DMS153 (cell line): ENCODE data around the gene SESTD1.

Experiments used
- DNase-seq: peaks from one replicate; lab custom pipeline; 2025; lab: John Stamatoyannopoulos, UW

Gene SESTD1, protein sequence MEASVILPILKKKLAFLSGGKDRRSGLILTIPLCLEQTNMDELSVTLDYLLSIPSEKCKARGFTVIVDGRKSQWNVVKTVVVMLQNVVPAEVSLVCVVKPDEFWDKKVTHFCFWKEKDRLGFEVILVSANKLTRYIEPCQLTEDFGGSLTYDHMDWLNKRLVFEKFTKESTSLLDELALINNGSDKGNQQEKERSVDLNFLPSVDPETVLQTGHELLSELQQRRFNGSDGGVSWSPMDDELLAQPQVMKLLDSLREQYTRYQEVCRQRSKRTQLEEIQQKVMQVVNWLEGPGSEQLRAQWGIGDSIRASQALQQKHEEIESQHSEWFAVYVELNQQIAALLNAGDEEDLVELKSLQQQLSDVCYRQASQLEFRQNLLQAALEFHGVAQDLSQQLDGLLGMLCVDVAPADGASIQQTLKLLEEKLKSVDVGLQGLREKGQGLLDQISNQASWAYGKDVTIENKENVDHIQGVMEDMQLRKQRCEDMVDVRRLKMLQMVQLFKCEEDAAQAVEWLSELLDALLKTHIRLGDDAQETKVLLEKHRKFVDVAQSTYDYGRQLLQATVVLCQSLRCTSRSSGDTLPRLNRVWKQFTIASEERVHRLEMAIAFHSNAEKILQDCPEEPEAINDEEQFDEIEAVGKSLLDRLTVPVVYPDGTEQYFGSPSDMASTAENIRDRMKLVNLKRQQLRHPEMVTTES

DNA sequence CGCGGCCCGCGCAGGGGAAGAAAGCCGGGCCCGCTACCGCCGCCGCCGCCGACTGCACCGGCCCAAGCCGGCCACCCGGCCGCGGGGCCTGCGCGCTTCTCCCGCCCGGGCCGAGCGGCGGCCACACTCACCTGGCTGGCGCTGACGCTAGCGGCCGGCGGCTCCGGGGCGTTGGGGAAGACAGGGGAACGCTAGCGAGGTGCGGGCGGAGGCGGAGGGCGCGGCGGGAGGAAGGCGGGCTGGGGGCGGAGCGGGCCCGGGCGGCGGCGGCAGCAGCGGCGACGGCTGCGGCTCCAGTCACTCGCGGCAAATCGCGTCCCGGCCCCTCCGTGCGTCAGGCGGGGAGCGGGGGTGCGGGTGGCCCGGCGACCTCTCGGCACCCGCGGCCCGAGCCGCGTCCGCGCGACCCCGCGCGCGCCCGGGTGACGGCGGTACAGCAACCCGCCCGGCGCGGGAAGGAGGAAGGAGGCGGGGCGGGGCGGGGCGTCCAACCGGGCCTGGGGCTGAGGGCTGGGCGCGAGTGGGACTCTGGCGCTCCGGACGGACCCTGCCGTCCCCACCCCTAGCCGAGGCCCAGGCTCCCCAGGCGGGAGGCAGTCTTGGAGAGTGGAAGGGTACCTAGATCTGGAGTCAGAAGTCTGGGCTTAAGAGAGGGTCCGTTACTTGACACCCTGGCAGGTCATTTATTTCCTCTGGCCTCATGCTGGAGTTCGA, at the start of gene SESTD1:
Gene SESTD1 (minus strand): TSS at position 465 of the 714 bp plus-strand sequence. CDS start 72,991 bp downstream, outside the sequence.
- no peak for DNase-seq

DNA sequence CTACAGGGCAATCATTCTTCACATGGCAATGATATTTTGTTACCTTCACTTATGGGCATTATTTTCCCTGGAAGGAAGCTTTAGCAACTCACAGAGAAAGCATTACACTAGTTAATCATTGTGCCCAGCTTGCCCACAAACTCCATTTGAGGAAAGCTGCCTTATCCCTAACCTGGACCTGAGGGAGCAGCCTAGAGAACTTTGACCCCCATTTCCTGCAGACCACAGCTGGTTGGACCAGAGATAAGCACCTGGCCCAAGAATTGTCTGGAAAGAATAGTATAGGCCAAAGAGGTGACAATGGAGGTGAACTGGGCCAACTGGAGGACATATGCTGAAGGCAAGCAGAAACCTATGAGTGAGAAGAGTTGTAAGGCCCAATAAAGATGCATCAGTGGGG, 48.4 kb upstream of the SESTD1 start:
- DNase-seq, result no peak

DNA sequence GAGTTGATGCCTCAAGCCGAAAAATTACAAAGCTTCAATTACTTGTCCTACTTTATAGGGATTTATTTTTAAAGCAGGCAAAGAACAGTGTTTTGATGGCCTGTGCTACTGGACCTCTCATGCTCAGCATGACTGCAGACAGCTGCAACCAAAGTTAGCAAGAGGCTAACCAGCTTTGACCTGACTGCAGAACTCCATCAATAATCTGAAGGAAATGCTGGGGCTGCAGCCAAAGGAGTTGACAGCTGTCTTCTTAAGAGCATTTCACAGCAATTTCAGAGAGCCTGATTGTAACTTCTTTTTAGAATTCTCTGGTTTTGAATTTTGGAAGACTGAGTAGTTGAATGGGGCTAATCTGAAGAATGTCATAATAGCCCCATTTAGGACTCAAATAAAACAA, 46.5 kb upstream of the SESTD1 start:
- DNase-seq, result no peak

DNA sequence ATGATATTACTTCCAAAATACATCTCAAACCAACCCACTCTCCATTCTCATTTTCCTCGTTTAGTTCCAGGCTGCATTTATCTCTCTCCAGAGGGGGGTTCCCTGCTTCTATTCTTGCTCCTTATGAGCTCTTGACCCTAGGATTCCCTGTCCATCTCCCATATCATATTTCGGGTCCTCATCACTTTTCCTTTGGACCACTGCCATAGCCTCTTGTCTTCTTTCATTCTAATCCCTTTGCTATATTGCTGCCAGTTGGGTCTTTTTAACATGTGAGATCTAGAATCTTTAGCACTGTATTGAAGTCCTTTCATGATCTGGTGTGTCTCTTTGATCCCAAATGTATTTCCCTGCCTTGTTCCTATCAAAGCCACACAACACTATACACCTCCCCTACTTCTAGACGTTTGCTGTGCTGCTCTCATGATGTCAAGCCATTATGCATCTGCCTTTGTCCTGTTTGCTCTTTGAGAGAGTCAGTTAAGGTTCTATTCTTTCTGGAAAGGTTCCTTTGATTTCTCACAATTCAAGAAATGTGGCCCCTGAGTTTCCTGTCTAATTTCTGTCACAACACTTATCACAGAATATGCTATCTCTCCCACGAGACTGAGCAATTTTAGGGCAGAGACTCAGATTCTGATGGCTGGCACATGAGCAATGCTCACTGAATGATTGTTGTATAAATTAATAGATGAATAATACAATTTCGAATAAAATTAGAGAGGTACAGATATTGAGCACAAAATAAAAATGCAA, 43.2 kb upstream of the SESTD1 start:
- no peak for DNase-seq

DNA sequence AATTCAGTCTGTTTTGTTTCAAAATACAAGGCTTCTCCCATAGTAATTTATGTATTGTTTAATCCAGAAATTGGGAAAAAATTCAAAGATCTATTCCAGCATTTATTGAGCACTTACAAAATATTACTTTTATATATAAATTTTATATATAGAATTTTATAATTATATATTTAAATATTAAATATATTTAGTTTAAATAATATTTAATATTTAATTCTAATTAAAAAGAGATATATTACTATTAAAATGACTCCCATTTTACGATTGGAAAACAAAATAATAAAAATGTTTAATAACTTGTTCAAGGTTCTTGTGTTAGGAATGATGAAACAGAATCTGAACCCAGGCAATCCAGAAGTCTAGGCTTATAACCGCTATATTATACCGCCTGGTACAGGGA, 40.5 kb upstream of the SESTD1 start:
- DNase-seq, result no peak

DNA sequence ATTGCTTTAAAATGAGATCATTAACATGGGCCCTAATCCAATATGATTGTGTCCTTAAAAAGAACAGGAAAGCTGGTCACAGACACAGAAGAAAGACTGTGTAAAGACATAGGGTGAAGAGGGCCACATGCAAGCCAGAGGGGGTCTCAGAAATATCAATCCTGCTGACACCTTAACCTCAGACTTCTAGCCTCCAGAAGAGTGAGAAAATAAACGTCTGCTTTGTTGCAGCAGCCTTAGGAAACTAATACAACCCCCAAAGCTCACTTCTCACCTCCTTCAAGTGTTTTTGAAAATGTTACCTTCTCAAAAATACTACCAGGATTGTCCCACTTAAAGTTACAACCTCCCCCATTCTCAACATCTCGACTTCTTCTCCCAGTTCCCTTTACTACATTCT, 39.8 kb upstream of the SESTD1 start:
- DNase-seq, result no peak

DNA sequence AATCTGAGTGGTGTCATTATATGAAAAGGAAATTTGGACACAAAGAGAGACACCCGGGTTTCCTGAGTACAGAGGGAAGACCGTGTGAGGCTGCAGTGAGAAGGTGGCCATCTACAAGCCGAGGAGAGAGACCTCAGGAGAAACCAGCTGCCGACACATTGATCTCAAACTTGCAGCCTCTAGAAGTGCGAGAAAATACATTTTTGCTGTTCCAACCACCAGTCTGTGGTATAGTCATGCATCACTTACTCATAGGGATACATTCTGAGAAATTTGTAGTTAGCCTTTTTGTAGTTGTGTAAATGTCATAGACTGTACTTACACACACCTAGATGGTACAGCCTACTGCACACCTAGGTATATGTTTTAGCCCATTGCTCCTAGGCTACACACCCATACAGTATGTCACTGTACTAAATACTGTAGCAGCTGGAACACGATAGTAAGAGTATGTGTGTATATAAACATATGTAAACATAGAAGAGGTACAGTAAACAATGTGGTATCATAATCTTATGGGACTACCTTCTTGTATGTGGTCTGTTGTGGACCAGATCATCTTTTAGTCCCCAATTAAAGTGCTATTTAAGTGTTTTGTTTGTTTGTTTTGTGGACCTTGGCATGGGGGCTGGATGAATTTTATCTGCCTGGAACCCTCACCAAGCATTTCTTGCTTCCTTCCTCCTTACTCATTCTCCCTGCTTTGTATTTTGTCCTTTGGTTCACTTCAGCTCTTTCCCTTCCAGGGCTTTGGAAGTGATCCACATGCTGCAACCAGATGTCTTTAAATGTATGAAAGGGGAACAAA, 38.3 kb upstream of the SESTD1 start:
- DNase-seq, result peak; percentile 46

DNA sequence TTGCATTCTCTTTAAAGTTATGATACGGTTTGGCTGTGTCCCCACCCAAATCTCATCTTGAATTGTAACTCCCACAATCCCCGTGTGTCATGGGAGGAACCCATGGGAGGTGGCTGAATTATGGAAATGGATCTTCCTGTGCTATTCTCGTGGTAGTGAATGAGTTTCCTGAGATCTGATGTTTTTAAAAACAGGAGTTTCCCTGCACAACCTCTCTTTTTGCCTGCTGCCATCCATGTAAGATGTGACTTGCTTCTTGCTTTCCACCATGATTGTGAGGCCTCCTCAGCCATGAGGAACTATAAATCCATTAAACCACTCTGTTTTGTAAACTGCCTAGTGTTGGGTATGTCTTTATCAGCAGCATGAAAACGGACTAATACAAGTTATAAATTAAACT, 37.5 kb upstream of the SESTD1 start:
- DNase-seq, result no peak

DNA sequence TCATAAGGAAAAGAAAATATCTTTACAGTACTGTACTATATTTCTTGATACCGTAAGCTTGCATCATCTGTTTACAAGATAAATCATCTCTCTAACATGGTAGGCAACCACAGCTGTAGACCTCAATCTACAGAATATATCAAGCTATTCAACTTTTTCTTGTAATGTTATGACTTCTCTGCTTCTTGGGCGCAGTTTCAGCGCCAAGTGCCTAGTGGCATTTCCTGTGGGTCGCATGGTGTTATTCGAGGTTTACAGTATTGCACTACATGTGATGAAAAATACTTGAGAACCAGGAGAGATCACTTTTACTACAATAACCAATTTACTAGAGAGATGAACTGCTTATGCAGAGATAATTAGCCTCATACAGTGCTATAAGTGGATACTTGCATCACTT, 34.0 kb upstream of the SESTD1 start:
- DNase-seq, result no peak

DNA sequence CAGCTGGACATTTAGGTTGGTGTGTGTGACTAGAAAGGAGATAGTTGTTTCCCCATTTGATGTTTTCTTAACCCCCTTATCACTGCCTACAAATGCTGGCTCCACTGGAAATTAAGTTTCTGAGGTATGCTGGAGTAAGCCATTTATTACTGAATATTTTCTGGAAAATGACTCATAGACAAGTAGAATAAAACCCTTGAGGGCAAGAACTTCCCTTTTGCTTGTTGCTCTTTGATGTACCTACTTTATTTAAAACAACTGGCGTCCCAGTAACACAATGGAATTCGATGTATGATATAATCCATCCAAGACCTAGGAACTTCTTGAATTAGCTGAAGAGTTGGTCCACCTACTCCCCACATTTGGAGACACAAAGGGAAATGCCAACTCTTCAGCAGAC, 33.3 kb upstream of the SESTD1 start:
- no peak for DNase-seq

DNA sequence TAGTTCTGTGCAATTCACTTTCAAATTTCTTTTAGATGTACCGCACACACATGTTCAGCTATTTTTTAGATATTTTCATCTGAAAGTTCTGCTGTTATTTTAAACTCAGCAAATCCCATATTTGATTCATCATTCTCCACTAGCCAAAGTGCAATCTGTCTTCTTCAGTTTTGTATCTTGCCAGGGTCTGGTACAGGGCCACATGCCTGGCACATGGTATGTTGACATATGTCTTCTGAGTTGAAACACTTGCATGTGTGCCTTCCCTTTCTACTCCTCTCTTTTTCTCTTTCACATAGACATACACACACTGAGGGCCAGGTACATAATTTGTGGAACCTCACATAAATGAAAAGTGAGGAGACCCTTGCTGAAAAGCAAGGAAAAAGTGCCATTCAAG, 25.7 kb upstream of the SESTD1 start:
- no peak for DNase-seq

DNA sequence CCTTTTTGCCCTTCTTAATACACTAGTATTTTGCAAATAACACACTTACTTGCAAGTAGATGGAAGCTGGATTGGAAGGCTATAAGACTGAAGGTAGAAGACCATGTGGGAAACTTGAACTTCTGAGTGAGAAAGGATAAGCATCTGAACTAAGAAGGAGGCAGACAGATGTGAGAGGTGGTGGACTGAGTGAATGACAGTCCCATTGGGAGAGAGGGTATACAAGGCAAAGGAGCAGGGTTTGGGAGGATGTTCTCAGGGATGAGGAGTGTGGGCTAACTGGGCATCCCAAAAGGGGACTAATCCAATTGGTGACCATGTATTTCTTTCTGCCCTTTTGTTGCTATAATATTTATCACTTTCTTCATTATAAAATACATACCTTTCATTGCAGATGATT, 20.4 kb upstream of the SESTD1 start:
- DNase-seq, result no peak

DNA sequence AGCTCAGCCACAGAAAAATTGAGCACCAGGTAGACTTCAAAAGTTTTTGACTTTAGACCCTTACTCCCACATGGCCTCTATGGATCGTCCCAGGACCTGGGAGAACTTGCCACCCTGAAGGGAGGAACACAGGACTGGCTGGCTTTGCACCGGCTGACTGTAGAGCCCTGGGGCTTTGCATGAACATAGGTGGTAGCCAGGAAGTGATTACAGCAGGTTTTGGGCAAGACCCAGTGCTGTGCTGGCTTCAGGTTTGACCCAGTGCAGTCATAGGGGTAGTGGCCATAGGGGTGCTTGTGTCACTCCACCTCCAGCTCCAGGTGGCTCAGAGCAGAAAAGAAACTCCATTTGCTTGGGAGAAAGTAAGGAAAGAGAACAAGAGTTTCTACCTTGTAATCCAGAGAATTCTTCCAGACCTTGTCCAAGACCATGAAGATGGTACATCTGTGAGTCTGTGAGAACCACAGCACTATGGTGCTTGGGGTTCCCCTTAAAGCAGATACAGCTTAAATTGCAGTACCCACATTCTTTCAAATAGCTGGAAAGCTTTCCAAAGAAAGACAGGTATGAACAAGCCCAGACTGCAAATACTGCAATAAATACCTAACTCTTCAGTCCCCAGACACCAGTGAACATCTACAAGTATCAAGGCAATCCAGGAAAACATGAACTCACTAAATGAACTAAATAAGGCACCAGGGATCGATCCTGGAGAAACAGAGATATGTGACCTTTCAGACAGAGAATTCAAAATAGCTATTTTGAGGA, 13.0 kb upstream of the SESTD1 start:
- DNase-seq, result no peak

DNA sequence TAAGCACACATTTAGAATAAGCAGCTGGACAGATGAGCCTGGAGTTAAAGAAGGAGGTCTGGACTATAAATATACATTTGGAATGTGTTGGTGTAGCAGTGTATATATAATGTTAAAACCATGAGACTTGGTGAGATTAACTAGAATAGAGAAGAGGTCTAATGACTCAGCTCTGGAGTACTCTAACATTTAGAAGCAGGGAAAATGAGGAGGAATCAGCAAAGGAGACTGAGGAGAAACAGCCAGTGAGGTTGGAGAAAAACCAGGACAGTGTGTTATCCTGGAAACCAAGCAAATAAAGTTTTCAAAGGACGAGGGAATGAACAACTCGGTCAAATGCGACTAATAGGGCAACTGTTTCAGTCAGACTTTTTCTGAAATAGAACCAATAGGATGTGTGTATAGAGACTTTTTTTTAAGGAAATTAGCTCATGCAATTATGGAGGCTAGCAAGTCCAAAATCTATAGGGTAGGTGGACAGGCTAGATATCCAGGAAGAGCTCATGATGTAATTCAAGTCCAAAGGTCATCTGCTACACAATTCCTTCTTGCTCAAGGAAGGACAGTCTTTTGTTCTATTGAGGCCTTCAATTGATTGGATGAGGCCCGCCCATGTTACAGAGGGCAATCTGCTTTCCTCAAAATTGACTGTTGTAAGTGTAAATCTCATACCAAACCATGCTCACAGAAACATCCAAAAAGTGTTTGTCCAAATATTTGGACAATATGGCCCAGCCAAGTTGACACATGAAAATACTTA, 10.8 kb upstream of the SESTD1 start:
- DNase-seq, result no peak

DNA sequence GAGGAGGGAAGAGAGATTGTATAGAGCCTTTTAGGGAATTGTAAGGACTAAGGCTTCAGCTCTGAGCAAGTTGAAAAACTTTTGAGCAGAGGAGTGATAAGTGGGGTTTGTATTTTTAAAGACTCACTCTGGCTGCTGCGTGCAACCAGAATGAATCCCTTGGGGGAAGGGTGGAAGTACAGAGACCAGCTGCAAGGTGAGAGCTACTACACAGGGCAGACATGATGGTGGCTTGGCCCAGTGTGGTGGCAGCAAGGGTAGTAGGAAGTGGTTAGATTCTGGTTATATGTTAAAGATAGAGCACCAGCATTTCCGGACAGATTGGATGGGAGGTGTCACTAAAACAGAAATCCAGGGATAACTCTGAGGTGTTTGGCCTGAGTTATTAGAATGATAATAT, 10.1 kb upstream of the SESTD1 start:
- no peak for DNase-seq

DNA sequence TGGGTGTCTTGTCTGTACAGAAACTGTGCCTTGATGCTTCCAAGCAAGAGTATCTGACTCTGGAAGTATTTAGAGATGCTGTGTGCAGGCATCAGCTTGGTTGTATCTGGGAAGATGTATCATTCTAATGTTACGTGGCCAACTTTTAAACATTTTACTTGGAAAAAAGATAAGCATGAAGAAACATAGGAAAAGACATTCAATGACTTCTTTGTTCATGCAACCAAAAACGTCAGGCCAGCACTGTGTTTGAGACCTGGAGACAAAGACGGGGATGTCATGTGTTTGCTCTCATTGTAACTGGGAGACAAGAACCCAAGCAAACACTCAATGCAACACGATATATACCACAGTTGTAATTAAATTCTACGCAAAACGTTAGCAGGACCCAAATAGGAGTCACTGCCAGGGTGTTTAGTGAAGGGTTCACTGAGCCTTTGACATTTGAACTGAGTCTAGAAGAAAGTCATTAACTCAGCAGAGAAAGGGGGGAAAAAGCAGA, 8.9 kb upstream of the SESTD1 start:
- DNase-seq, result peak; percentile 93

DNA sequence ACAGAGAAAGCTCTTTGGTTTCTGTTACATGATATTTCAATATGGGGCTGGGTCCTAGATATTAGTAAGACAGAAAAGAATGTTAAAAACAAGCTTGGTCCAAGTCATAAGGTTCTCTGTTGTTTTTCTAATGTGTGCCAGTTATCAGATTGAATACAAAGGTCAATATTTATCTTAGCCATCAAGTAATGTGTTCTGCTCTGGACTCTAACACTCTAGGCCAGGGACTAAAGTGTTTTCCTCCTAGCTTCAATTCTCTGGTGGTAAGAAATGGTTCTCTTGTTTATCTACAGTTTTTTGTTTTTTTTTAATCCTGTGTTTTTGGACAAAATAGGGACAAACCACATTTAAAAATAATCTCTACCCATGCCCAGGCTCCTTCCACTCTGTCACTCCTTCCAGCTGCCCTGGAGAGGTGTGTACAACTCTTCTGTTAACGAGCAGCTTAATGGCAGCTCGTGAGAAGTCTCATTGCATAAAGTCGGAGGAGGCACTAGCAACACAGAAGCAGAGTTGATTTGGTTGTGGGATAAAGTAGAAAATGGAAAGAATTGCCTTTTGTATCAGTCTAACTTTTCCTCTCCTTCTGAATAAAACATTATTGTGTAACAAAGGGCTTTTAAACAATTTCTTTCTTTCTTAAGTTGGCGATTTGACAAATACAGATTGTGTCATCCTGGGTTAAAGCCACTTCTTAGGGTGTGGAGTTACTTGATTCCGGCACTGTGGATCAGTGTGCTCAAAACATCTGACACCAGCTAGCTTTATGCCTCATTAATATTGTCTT, 8.0 kb upstream of the SESTD1 start:
- DNase-seq, result peak; percentile 72

DNA sequence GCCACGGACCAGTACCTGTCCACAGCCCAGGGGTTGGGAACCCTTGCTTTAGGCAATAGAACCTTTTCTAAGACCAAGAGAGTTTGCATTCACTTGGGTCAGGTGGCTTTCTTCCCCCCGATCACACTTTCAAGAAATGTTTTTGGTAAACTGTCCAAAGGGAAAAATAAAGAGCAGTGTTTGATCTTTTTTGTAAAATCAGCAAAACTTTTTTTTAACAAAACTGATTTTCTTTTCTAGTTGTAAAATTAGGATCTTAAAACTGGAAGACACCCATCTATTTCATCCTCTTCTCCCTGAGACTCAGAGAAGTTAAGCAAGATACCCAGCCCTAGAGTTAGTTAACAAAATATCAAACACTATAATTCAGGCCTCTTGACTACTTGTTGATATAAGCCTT, 6.1 kb upstream of the SESTD1 start:
- no peak for DNase-seq
